HL-60 (cell line): ENCODE data around the gene GARIN5B.

ENCODE experiments used
- DNase-seq, 2 experiments: peaks; one replicate each; pipeline ENCODE4 v3.0.0-alpha.2; 2010 to 2020; ENCODE audit warnings: low read depth in 1 of 2, low spot score in 1 of 2
- H3K27ac ChIP-seq: fragments of 250-450 bp; sonication (Bioruptor Pico); replicated peaks from 2 replicates; pipeline ENCODE4 v1.5.1; 2020; ENCODE audit warnings: mild to moderate bottlenecking, moderate library complexity
- H3K27me3 ChIP-seq: fragments of 250-450 bp; sonication (Bioruptor Pico); 2 replicates; pipeline ENCODE4 v1.5.1; 2021; ENCODE audit warnings: mild to moderate bottlenecking, moderate library complexity; ENCODE audit not compliant: insufficient read depth, poor library complexity, severe bottlenecking
- H3K4me3 ChIP-seq: replicated peaks from 2 replicates; pipeline ENCODE4 v1.5.1; 2011; ENCODE audit warnings: mild to moderate bottlenecking, control low read depth, low read length; ENCODE audit not compliant: insufficient read depth
- CTCF ChIP-seq: IDR thresholded peaks from one replicate; pipeline ENCODE4 v1.5.1; 2011; ENCODE audit warnings: low read length, control low read depth, inconsistent platforms; ENCODE audit not compliant: insufficient read depth
- GABPA ChIP-seq: IDR thresholded peaks from 2 replicates; pipeline ENCODE4 v1.6.1; 2012; ENCODE audit warnings: low read depth
- POLR2AphosphoS5 ChIP-seq: IDR thresholded peaks from 2 replicates; pipeline ENCODE4 v1.6.1; 2012; ENCODE audit warnings: low read depth
- REST ChIP-seq: IDR thresholded peaks from 2 replicates; pipeline ENCODE4 v1.6.1; 2012; ENCODE audit warnings: low read depth; ENCODE audit not compliant: insufficient replicate concordance
- SPI1 ChIP-seq: IDR thresholded peaks from 2 replicates; pipeline ENCODE4 v1.6.1; 2012; ENCODE audit warnings: low read depth, mild to moderate bottlenecking, borderline replicate concordance

The GARIN5B gene

GRCh38 chr19:55365245-55365644 is 2.2 kb upstream of the GARIN5B start:
- peaks cover 16% of the 10 kb centered on the region for H3K27me3 ChIP-seq
- no peak for TF ChIP-seq POLR2AphosphoS5
- TF ChIP-seq GABPA = no peak
- TF ChIP-seq REST = no peak
- no peak for TF ChIP-seq CTCF
- no peak for TF ChIP-seq SPI1
- no peak overlapping the region for H3K4me3 ChIP-seq
- no peak overlapping the region for H3K27ac ChIP-seq
- no peak for DNase-seq

- TF ChIP-seq POLR2AphosphoS5 = no peak
- no peak for TF ChIP-seq CTCF
- no peak for TF ChIP-seq REST
- no peak for TF ChIP-seq GABPA
- TF ChIP-seq SPI1 = no peak
- H3K27ac ChIP-seq = no peak overlapping the region
- DNase-seq = no peak
- no peaks in the 10 kb centered on the region for H3K27me3 ChIP-seq
- no peak overlapping the region for H3K4me3 ChIP-seq
These were observed 678 bp downstream of the GARIN5B start for GRCh38 chr19:55362174-55362989.

- no peaks in the 10 kb centered on the region for H3K27me3 ChIP-seq
- TF ChIP-seq POLR2AphosphoS5 (no peak), CTCF (no peak), SPI1 (no peak), GABPA (no peak), REST (no peak)
- H3K4me3 ChIP-seq = no peak overlapping the region
- no peak overlapping the region for H3K27ac ChIP-seq
- DNase-seq = no peak
These were observed 2.2 kb downstream of the GARIN5B start for GRCh38 chr19:55360902-55361301.
